Measurements from ENCODE around the gene PTCSC3.

PTCSC3 gene

DNA sequence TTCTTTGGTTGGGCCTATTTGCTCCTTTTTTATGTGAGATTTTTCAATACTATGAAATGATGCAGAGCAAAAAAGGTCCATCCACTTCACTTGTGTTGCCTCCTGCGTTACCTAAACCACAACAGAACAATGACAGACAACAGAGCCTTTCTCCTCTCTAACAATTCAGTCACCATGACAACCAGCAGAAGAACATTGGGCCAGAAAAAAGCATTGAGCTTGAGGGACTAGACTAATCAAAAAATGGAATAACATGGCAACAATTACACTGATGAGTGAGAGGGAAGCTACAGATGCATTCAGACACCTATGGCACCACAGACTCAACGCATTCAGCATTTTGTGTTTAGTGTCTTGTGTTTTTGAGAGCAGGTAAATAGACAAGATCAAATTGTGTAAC is 44.6 kb upstream of the PTCSC3 start:
- POLR2A ChIA-PET (ENCODE audit: low non-redundant PET), result no interaction called here
- DNase-seq (ENCODE audit: low spot score), result no peak

DNA sequence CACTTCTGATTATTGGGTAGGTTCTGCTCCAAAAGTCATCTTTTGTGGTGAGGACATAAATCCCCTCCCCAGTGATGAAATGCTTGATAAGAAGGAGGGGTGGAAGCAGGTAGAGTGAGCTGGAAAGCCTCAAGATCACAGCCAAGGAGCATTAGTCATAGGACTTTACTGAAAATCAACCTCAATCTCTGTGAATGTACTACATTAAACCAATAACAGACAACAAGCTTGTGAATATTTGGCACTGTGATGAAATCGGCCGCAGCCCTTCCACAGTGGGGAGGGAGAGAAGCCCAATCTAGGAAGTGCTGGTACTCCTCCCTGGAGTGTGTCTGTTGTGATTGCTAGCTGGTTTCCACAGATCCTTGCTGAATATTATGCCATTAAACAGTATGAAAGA is 41.2 kb upstream of the PTCSC3 start:
- ChIA-PET POLR2A (ENCODE audit: low non-redundant PET) (no interaction called here), CTCF (no interaction called here)
- H3K27ac ChIP-seq, result no peak overlapping the region
- TF ChIP-seq, protein P1, sequence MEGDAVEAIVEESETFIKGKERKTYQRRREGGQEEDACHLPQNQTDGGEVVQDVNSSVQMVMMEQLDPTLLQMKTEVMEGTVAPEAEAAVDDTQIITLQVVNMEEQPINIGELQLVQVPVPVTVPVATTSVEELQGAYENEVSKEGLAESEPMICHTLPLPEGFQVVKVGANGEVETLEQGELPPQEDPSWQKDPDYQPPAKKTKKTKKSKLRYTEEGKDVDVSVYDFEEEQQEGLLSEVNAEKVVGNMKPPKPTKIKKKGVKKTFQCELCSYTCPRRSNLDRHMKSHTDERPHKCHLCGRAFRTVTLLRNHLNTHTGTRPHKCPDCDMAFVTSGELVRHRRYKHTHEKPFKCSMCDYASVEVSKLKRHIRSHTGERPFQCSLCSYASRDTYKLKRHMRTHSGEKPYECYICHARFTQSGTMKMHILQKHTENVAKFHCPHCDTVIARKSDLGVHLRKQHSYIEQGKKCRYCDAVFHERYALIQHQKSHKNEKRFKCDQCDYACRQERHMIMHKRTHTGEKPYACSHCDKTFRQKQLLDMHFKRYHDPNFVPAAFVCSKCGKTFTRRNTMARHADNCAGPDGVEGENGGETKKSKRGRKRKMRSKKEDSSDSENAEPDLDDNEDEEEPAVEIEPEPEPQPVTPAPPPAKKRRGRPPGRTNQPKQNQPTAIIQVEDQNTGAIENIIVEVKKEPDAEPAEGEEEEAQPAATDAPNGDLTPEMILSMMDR (conservative IDR thresholded peaks at IDR 0.05; ENCODE audit: low read depth), result no peak
- no peak for DNase-seq (ENCODE audit: low spot score)

More for the DNA sequence above, 44.6 kb upstream of the PTCSC3 start:
- TF ChIP-seq, protein P1 (conservative IDR thresholded peaks at IDR 0.05; ENCODE audit: low read depth), result no peak
- no peak overlapping the region for H3K27ac ChIP-seq
- CTCF ChIA-PET, result no interaction called here

DNA sequence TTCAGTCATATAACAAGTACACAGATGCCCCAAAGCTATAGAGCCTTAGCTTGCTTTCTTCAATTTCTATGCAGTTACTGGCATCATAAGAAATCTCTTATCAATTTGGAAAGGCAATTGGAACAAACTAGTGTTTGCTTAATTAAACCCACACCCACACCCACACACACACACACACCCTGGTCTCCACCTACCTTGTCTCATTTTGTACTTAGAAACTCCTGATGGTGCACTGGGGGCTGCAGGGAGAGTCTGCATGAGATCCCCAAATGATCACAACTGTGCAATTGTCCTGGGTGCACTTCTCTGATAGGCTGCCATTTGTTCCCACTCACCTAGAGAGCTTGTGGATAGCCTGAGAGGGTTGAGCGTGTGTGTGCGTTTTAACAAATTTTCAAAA is 40.5 kb upstream of the PTCSC3 start:
- TF ChIP-seq, protein P1 (conservative IDR thresholded peaks at IDR 0.05; ENCODE audit: low read depth), result no peak
- no peak overlapping the region for H3K27ac ChIP-seq
- ChIA-PET POLR2A (ENCODE audit: low non-redundant PET) (no interaction called here), CTCF (interaction anchor here (0.6 kb wide), 1 partner anchor 53 kb away, joined by 4 read pairs; no protein-coding TSS in a partner anchor)
- DNase-seq (ENCODE audit: low spot score), result no peak

DNA sequence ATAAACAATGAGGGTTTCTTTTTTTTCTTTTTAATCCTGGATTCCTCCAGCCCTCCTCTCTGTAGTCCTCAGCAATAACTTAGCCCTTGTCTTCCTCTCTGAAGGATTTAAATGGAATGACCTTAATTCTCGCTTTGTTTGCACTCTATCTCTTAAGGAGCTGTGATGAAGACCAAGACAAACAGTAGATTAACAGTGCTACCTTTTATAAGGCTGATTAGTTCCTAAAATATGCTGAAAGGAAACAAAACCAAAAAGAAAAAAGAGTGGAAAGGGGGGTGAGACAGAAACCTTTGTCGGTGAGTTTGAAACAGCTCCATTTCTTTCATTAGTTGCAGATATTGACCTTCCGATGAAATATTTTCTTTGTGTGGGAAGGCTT is 38.7 kb upstream of the PTCSC3 start:
- no peak overlapping the region for H3K27ac ChIP-seq
- DNase-seq (ENCODE audit: low spot score), result no peak
- CTCF ChIA-PET, result interaction anchor here (0.8 kb wide), 1 partner anchor 1892 kb away, joined by 3 read pairs; no protein-coding TSS in a partner anchor
- TF ChIP-seq, protein P1 (conservative IDR thresholded peaks at IDR 0.05; ENCODE audit: low read depth), result no peak
- POLR2A ChIA-PET (ENCODE audit: low non-redundant PET), result interaction anchor here (0.5 kb wide), 1 partner anchor 568 kb away, joined by 3 read pairs; no protein-coding TSS in a partner anchor

DNA sequence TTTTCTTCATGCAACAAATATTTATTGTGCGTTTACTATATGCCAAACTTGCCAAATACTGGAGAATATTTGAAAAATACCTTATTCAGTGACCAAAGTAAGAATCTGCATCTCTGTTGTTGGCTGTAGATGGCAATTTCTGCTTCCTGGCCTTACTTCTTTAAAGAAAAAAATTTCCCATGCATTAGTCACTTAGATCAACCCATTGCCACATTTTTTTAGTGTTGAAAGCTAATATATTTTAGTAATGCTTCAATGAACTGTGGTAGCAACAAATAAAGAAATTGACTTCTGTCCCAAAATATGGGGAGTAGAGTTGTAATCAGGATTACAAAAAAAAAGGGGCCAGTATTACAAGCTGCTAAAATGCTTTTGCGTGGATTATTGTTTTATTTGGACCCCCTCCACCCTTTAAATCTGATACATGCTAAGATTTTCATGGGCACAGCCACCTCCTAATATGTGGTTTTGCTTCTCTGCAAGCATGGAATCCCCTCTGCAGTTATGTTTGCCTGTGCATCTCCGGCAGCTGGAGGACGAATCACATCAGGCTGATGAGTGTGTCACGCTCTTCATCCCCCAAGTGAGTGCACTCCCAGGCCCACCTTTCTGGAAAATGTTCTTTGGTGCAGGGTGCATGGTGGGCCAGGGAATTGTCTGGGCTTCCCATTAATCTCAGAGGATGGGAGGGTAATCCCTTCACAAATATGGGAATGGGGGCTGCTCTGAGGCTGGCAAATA is 38.1 kb upstream of the PTCSC3 start:
- H3K27ac ChIP-seq, result no peak overlapping the region
- TF ChIP-seq, protein P1 (conservative IDR thresholded peaks at IDR 0.05; ENCODE audit: low read depth), result no peak
- no peak for DNase-seq (ENCODE audit: low spot score)
- ChIA-PET POLR2A (ENCODE audit: low non-redundant PET) (no interaction called here), CTCF (interaction anchor here (0.6 kb wide), 1 partner anchor 1505 kb away, joined by 3 read pairs; no protein-coding TSS in a partner anchor)

DNA sequence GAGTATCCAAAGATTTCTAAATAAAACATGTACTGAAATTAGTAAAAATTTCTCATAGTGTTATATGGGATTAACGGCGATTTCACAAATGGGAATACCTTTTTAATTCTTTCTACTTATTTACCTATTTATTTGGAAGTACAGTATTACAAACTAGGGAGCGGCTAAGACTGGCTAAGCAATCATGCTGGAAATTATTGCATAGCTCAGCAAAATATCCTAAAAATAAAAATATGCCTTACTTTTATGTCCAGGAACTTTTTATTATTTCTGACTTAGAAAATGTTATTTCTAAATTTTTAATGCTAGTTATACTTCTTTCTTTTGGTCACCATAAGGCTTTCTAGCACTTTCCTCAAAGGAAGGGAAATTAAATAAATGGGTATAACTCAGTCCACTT is 36.5 kb upstream of the PTCSC3 start:
- POLR2A ChIA-PET (ENCODE audit: low non-redundant PET), result no interaction called here
- CTCF ChIA-PET, result interaction anchor here (0.5 to 0.9 kb wide), 3 partner anchors 10 to 34 kb away, joined by 3 read pairs; no protein-coding TSS in a partner anchor
- no peak overlapping the region for H3K27ac ChIP-seq
- TF ChIP-seq, protein P1 (conservative IDR thresholded peaks at IDR 0.05; ENCODE audit: low read depth), result no peak
- DNase-seq (ENCODE audit: low spot score), result no peak
